ENCODE measurements around the gene HS1BP3.

The HS1BP3 gene

DNA sequence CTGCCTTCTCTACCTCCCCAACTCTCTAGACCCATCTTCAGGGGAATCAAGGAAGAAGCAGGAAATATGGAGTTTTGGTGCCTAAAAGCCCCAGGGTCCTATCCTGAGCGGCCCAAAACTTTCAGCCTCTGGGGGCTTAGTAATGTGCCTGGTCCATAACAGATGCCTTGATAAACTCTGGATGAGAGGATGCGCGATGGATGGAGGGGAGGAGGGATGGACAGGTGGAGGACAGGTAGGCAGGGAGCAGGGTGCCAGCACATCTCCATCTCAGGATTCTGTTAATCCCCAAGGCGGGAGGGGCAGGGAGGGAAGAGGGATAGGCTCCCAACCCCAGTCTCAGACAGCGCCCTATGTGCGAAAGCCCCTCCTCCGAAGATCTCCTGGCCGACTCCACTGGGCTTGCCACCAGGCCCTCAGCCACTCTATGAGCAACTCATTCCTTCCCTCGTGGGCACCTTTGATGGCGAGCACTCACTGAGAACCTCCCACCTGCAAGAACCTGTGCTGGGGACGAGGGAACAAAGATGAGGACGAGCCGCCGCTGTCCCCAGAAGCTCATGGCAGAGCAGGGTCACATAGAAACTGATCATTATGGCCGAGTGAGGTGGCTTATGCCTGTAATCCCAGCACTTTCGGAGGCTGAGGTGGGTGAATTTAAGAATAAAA is 23.1 kb downstream of the HS1BP3 start:
- no peak for DNase-seq (ENCODE audit: low read depth)
- H3K4me3 ChIP-seq (ENCODE audit: low read length) = no peak overlapping the region
- TF ChIP-seq, protein P1, sequence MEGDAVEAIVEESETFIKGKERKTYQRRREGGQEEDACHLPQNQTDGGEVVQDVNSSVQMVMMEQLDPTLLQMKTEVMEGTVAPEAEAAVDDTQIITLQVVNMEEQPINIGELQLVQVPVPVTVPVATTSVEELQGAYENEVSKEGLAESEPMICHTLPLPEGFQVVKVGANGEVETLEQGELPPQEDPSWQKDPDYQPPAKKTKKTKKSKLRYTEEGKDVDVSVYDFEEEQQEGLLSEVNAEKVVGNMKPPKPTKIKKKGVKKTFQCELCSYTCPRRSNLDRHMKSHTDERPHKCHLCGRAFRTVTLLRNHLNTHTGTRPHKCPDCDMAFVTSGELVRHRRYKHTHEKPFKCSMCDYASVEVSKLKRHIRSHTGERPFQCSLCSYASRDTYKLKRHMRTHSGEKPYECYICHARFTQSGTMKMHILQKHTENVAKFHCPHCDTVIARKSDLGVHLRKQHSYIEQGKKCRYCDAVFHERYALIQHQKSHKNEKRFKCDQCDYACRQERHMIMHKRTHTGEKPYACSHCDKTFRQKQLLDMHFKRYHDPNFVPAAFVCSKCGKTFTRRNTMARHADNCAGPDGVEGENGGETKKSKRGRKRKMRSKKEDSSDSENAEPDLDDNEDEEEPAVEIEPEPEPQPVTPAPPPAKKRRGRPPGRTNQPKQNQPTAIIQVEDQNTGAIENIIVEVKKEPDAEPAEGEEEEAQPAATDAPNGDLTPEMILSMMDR (IDR thresholded peaks at IDR 0.05; ENCODE audit: insufficient read depth, low read depth, low read length, missing control alignments) = no peak

DNA sequence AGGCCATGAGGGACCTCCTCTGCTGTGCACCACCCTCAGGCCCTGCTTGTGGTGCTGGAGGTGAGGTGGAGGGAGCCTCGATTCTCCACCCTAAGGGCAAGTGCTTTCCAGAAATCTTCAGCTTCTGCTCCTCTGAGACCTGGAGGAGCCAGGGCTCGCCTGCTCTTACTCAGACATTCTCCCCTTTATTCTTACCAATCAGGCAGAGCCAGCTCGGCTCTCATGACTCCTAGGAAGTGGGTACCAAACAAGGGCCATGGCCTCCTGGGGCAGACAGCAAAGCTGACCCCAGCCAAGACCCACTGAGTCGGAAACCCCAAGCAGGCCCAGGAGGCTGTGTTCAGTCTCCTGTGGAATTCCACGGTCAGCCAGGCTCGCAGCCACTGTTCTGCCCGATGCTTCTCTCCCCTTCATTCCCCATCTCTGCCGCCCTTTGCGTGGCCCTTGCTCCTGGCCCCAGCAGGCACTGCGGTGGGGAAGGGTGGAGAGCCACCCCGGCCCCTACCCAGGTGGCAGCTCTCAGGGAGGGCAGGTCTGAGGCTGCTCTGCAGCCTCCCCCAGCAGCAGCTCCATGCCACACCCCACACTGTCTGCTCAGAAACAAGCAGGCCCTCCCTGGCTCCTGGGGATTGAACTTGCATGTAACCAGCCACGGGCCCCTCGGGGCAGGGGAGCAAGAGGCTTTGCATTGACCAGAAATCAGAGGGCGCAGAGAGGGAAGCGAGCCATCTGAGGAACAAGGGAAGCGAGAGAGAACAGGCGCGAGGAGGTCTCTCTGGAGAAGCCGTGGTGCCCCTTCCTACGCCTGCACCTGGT is 24.0 kb downstream of the HS1BP3 start:
- no peak overlapping the region for H3K4me3 ChIP-seq (ENCODE audit: low read length)
- TF ChIP-seq, protein P1 (IDR thresholded peaks at IDR 0.05; ENCODE audit: insufficient read depth, low read depth, low read length, missing control alignments) = no peak
- no peak for DNase-seq (ENCODE audit: low read depth)

DNA sequence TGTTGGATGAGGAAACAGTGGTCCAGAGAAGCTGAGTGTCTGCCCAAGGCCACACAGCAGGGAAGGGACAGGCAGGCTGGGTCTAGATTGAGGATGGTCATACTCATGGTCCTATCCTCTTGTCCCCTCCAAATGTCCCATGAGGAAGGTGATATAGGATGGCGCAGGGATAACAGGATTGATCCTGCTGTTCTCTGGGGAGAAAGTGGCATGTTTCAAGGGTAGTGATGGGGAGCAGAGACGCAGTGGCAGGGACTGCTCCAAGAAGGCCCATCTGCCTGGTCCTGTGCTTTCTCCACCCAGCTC is 24.6 kb downstream of the HS1BP3 start:
- TF ChIP-seq, protein P1 (IDR thresholded peaks at IDR 0.05; ENCODE audit: insufficient read depth, low read depth, low read length, missing control alignments) = no peak
- no peak overlapping the region for H3K4me3 ChIP-seq (ENCODE audit: low read length)
- no peak for DNase-seq (ENCODE audit: low read depth)

DNA sequence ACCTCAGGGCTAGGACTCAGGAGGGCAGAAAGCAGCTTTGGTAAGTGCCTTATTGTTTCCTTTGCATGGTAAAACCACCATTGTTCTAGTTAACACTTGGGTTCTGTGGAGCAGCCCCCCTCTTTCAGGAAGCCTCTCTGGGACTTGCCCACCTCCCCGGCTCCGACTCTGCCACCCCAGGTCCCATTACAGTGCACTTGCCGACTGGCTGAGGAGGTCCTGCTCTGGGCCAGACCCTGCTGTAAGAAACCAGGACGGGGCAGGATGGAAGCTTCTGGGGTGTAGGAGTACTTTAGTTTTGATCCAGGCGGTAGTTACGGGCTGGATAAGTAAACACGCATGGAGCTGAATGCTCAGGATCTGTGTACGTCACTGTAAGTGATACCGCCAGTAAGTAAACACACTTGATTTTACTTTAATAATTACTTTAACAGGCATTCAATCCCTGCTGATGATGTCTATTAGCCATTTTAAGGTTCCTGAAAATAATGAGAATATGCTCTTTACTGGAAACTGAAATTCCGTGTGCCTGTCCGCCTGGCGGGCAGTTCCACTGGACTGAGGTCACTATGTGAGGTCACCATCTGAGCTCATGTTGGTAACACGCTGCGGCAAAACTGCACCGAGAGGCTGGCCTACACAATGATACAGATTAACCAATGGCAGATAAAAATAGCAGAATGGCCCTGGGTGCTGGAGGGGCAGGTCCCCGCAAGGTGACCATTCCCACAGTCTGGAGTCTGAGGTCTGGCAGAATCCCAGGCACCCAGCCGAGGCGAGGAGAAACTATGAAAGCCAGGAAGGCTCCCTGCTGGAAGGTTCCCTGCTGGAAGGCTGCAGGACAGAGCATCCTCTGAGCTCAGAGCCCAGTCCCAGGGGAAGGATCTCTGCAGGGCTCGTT is 25.2 kb downstream of the HS1BP3 start:
- H3K4me3 ChIP-seq (ENCODE audit: low read length) = no peak overlapping the region
- no peak for DNase-seq (ENCODE audit: low read depth)
- TF ChIP-seq, protein P1 (IDR thresholded peaks at IDR 0.05; ENCODE audit: insufficient read depth, low read depth, low read length, missing control alignments) = no peak

DNA sequence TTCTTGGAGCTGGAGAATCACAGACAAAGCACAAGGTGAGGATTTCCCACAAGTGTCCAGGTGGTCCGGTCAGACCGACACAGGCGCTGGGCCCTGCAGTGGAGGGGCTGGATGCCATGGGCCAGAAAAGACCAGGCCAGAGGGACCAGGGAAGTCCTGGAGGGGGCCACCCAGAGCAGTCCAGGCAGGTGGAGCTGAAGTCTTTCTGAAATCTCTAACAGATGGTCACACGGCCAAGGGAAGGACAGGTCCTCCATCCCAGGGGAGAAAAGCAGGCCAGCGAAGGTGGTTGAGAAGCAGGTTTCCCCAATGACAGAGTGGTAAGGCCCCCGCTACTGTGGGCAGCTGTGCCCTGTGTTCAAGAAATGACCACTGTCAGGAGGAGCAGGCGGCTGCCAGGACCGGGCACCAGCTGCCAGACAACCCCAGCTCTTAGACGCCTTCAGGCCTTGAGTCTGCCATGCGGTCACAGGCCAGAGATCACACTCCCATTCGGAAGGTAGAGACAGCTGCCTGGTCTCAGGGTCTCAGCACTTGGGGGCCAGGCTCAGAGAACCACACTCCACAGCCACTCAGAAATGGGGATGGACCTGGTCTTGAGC is 25.9 kb downstream of the HS1BP3 start:
- TF ChIP-seq, protein P1 (IDR thresholded peaks at IDR 0.05; ENCODE audit: insufficient read depth, low read depth, low read length, missing control alignments) = no peak
- H3K4me3 ChIP-seq (ENCODE audit: low read length) = no peak overlapping the region
- no peak for DNase-seq (ENCODE audit: low read depth)

DNA sequence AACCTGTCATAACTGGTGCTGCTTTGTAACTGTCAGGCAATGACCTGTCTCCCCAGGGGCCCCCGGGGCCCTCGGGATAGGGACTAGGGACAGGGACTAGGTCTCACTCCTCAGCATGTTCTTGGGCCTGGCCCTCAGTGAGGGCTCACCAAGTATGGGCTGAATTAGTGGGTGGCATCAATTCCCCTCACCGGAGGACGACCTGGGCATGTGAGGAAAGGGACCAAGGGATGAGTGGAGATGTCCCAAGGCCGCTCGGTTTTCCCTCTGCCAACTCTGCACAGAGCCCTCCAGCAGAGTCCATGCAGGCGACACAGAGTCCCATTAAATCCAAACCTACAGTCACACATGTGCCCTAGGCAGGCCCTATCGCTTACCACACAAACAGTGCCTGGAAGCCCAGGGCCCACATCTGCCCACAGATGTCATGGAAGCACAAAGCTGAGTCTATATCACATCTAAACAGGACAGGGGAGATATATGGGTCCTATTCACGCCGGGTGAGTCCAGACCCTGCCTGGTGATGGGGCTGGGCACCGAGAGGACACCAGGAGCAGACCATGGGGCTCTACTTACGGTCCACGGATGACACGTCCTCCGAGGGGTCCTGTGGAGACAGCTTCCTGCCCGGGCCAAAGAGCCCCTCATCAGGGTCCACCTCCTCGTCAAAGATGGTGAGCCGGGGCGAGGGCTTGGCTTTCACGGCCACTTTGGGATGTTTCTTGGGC is 26.6 kb downstream of the HS1BP3 start:
- TF ChIP-seq, protein P1 (IDR thresholded peaks at IDR 0.05; ENCODE audit: insufficient read depth, low read depth, low read length, missing control alignments) = no peak
- DNase-seq (ENCODE audit: low read depth) = no peak
- no peak overlapping the region for H3K4me3 ChIP-seq (ENCODE audit: low read length)

Data from epithelial cell of esophagus (primary cell).